Lower lobe of right lung (tissue), 2 donors: ENCODE measurements around the gene CDK3. TPM values are rescaled to one million over a fixed set of nuclear protein-coding genes. Genes with fewer than 3 reads are reported as not detected.

Source experiments
- ATAC-seq, 2 donors: fragments of 200-7000 bp; cut with Tn5 transposase; one replicate each; pipeline ENCODE4 v1.9.1; 2020 to 2022; ENCODE audit warnings: mild to moderate bottlenecking in 2 of 2, moderate library complexity in 2 of 2
- DNase-seq: peaks from one replicate; pipeline ENCODE4 v3.0.0-alpha.2; 2020
- H3K27ac ChIP-seq: fragments of 200-600 bp; one replicate; pipeline ENCODE4 v1.8.0; 2022
- H3K27me3 ChIP-seq: fragments of 200-600 bp; one replicate; pipeline ENCODE4 v1.8.0; 2022; ENCODE audit warnings: low read depth
- H3K36me3 ChIP-seq: fragments of 200-600 bp; one replicate; pipeline ENCODE4 v1.8.0; 2022; ENCODE audit warnings: mild to moderate bottlenecking
- H3K4me1 ChIP-seq: fragments of 200-600 bp; one replicate; pipeline ENCODE4 v1.8.0; 2022
- H3K4me3 ChIP-seq: fragments of 200-600 bp; one replicate; pipeline ENCODE4 v1.8.0; 2022; ENCODE audit warnings: mild to moderate bottlenecking
- H3K9me3 ChIP-seq: fragments of 200-600 bp; one replicate; pipeline ENCODE4 v1.8.0; 2022
- intact Hi-C: fragments of 100-400 bp; cut with DNase I; formaldehyde crosslinking; loops from one replicate; pipeline ENCODE4 v1.11.0; 2022
- total RNA-seq: library from RNA; stranded (reverse); fragmentation: NEBNext Ultra II Directional; extraction: Animal tissue kit (Norgen Biotek cat#: 25700); gene quantifications from one replicate; pipeline ENCODE4 v1.2.1, GENCODE V29; 2021
- TF ChIP-seq, protein P1 (sequence below): fragments of 200-600 bp; IDR thresholded peaks from one replicate; pipeline ENCODE4 v1.8.0; 2022; ENCODE audit warnings: antibody characterized with exemption, mild to moderate bottlenecking
- donor health status: DM: no; HTN: yes; CAD: no; lungs with severe emphysema.

CDK3 gene
- total RNA-seq, 1 donor from 2014 or later: 8.4 TPM

DNA sequence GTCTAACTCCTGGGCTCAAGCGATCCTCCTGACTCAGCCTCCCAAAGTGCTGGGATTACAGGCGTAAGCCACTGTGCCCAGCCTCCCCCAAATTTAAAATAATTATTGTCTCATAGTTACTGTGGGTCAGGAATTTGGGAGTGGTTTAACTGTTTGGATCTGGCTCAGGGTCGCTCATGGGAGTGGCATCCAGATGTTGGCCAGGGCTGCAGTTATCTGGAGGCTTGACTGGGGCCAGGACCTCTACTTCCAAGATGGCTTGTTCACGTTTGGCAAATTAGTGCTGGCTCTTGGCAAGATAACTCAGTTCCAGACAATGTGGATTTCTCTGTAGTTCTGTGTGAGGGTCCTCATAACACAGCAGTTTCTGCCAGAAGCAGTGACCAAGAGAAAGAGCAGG is 13.6 kb upstream of the CDK3 start:
- intact Hi-C loops: no loop called here
- no peak for DNase-seq
- Histone ChIP-seq H3K27me3 (no peaks in the 10 kb centered on the region), H3K4me1 (peaks cover 21% of the 10 kb centered on the region), H3K9me3 (no peaks in the 10 kb centered on the region), H3K27ac (no peak overlapping the region), H3K36me3 (peaks cover 15% of the 10 kb centered on the region), H3K4me3 (no peak overlapping the region)
- TF ChIP-seq, protein P1, sequence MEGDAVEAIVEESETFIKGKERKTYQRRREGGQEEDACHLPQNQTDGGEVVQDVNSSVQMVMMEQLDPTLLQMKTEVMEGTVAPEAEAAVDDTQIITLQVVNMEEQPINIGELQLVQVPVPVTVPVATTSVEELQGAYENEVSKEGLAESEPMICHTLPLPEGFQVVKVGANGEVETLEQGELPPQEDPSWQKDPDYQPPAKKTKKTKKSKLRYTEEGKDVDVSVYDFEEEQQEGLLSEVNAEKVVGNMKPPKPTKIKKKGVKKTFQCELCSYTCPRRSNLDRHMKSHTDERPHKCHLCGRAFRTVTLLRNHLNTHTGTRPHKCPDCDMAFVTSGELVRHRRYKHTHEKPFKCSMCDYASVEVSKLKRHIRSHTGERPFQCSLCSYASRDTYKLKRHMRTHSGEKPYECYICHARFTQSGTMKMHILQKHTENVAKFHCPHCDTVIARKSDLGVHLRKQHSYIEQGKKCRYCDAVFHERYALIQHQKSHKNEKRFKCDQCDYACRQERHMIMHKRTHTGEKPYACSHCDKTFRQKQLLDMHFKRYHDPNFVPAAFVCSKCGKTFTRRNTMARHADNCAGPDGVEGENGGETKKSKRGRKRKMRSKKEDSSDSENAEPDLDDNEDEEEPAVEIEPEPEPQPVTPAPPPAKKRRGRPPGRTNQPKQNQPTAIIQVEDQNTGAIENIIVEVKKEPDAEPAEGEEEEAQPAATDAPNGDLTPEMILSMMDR: no peak
- no peak for ATAC-seq

DNA sequence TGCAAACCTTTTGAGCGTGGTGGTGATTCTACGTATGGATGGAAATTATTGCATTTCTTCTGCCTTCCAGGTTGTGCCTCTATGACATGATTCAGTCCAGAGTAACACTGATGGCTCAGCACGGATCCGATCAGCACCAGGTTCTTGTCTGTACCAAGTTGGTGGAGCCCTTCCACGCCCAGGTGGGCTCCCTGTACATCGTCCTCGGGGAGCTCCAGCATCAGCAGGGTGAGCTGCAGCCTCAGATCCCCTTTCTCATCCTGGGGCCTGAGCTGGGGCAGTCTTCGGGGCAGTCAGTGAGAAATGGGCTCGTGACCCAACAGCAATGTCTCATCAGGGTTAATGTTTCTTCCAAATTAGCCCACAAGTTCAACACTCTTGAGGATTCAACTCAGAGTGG is 9.3 kb upstream of the CDK3 start:
- H3K9me3 ChIP-seq: no peaks in the 10 kb centered on the region
- TF ChIP-seq, protein P1: no peak
- H3K36me3 ChIP-seq: peaks cover 51% of the 10 kb centered on the region
- H3K4me3 ChIP-seq: no peak overlapping the region
- intact Hi-C loops: no loop called here
- H3K27ac ChIP-seq: no peak overlapping the region
- no peaks in the 10 kb centered on the region for H3K27me3 ChIP-seq
- DNase-seq (no peak), ATAC-seq (no peak)
- H3K4me1 ChIP-seq: no peaks in the 10 kb centered on the region

DNA sequence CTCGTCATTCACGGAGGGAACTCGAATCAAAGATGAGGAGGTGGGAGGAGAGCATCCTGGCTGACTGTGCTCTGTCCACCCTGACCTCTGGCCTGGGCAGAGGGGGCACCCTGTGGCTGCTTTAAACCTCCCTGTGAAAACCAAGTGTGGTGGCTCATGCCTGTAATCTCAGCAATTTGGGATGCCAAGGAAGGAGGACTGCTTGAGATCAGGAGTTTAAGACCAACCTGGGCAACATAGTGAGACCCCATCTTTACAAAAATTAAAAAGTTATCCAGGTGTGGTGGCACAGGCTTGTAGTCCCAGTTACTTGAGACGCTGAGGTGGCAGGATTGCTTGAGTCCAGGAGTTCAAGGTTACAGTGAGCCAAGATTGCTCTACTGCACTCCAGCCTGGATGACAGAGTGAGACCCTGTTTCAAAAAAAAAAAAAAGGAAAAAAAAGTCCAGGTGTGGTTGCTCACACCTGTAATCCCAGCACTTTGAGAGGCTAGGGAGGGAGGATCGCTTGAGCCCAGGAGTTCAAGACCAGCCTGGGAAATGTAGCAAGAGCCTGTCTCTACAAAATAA is 5.8 kb upstream of the CDK3 start:
- no peak overlapping the region for H3K4me3 ChIP-seq
- TF ChIP-seq, protein P1: no peak
- peaks cover 24% of the 10 kb centered on the region for H3K4me1 ChIP-seq
- intact Hi-C loops: no loop called here
- no peak for ATAC-seq
- no peak overlapping the region for H3K27ac ChIP-seq
- no peak for DNase-seq
- peaks cover 46% of the 10 kb centered on the region for H3K36me3 ChIP-seq
- H3K27me3 ChIP-seq: no peaks in the 10 kb centered on the region
- H3K9me3 ChIP-seq: no peaks in the 10 kb centered on the region

DNA sequence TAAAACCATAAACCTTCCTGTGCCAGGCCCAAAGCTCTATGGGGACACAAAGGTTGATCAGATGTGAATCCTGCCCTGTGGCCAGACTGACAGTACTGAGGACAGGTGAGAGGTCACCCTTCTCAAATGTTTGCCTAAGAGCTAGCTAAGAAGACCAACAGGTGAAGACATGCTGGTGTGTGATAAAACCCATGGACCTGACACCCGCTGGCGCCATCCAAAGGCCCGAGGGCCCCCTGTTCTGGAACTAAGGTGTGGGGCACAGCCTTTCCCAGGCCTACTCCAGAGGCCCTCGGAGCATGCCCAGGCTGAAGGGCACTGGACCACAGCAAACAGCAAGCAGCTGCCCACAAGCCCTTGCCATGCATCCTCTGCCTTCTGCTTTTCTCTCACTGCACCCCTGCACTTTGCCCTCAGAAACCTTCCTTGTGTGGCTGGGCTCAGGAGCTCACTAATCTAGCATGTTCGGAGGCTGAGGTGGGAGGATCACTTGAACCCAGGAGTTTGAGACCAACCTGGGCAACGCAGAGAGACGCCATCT is 5.2 kb upstream of the CDK3 start:
- Histone ChIP-seq H3K4me1 (peaks cover 24% of the 10 kb centered on the region), H3K27ac (no peak overlapping the region), H3K36me3 (peaks cover 52% of the 10 kb centered on the region), H3K9me3 (no peaks in the 10 kb centered on the region), H3K4me3 (no peak overlapping the region), H3K27me3 (no peaks in the 10 kb centered on the region)
- intact Hi-C loops: no loop called here
- ATAC-seq (no peak), DNase-seq (no peak)
- TF ChIP-seq, protein P1: no peak

DNA sequence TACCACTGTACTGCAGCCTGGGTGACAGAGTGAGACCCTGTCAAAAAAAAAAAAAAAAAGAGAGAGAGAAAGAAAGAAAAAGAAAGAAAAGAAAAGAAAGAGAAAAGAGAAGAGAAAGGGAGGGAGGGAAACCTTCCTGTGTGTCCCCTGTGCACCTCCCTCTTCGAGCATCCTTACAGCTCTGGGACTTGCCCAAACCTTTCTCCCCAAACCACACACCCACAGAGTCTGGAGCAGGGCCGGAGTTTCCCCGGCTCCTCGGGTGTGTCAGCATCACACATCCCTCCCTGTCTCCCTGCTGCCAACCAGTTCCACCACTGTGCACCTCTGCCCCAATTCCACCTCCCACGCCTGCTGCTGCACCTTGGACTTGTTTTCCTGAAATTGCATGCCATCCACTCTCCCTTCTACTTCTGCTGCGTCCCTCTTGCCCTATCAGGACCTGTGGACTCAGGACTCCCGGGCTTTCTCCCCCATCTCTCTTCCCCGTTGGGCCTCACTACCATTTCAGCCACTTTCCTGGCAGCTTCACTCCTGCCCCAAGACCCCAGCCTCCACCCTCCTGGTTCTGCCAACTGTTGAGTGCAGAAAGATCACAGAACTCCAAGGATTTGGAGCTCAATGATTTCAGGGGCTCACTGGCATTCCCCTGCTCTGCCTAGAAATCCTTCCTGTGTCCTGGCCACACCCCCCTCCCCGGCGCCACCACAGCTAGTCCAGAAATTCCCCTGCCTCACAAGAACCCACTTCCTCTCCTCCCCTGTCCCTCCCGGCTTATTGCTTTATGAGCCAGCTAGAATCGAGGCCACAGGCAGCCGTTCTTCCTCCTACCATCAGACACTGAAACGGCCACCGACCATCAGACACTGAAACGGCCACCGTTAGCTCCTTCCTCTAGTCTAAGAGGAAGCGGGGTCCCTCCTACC is 3.7 kb upstream of the CDK3 start:
- intact Hi-C loops: no loop called here
- no peaks in the 10 kb centered on the region for H3K9me3 ChIP-seq
- H3K4me3 ChIP-seq: no peak overlapping the region
- H3K36me3 ChIP-seq: peaks cover 42% of the 10 kb centered on the region
- peaks cover 24% of the 10 kb centered on the region for H3K4me1 ChIP-seq
- TF ChIP-seq, protein P1: no peak
- DNase-seq (peak; percentile 75), ATAC-seq (peak; percentile 61 to 74)
- H3K27ac ChIP-seq: peak overlapping the region; percentile 41
- H3K27me3 ChIP-seq: no peaks in the 10 kb centered on the region
